Stomach (tissue), 4 donors: ENCODE measurements around the gene KCNJ12.

Source experiments
- EP300 ChIP-seq: sonication (generic); formaldehyde crosslinking; IDR thresholded peaks from one replicate; pipeline ENCODE4 v1.6.1; 2017; ENCODE audit warnings: antibody characterized with exemption
- POLR2A ChIP-seq, 4 donors: fragments of 450-650 bp; IDR thresholded peaks; one replicate each; pipeline ENCODE4 v1.6.1; 2016; ENCODE audit warnings: antibody characterized with exemption in 4 of 4, control low read depth in 2 of 4, mild to moderate bottlenecking in 1 of 4, moderate library complexity in 1 of 4
- POLR2AphosphoS5 ChIP-seq, 3 donors: sonication (generic); formaldehyde crosslinking; IDR thresholded peaks; one replicate each; pipeline ENCODE4 v1.6.1; 2016; ENCODE audit warnings: antibody characterized with exemption in 3 of 3
- TF ChIP-seq, protein P1 (sequence below), 7 experiments: fragments of 450-650 bp in 4 of 7; fragments of 200-600 bp in 3 of 7; sonication (generic) in 3 of 7; IDR thresholded peaks; one replicate each; pipeline ENCODE4 v1.5.1; 2016 to 2019; ENCODE audit warnings: antibody characterized with exemption in 7 of 7, control low read depth in 2 of 7, mild to moderate bottlenecking in 1 of 7

DNA sequence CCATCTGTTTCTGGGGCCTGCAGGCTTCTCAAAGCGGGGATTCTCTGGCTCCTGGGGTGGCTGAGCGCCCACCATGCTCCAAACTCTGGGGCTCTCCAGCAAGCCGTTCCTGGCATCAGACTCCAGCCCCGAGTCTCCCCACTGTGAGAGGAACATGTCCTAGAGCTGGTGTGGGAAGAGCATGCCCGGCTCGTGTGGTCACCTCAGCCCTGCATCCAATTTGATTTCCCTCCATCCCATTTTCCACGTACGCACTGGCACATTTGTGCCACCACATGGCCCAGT, 23.2 kb upstream of the KCNJ12 start:
- TF ChIP-seq POLR2A (IDR thresholded peaks at IDR 0.05) (no peak), POLR2AphosphoS5 (IDR thresholded peaks at IDR 0.05) (no peak), EP300 (no peak)
- TF ChIP-seq, protein P1, sequence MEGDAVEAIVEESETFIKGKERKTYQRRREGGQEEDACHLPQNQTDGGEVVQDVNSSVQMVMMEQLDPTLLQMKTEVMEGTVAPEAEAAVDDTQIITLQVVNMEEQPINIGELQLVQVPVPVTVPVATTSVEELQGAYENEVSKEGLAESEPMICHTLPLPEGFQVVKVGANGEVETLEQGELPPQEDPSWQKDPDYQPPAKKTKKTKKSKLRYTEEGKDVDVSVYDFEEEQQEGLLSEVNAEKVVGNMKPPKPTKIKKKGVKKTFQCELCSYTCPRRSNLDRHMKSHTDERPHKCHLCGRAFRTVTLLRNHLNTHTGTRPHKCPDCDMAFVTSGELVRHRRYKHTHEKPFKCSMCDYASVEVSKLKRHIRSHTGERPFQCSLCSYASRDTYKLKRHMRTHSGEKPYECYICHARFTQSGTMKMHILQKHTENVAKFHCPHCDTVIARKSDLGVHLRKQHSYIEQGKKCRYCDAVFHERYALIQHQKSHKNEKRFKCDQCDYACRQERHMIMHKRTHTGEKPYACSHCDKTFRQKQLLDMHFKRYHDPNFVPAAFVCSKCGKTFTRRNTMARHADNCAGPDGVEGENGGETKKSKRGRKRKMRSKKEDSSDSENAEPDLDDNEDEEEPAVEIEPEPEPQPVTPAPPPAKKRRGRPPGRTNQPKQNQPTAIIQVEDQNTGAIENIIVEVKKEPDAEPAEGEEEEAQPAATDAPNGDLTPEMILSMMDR (IDR thresholded peaks at IDR 0.05), result no peak
